Mammary epithelial cell (primary cell): ENCODE data around the gene GRPEL1.

Experiments
- EZH2 ChIP-seq: IDR thresholded peaks from 2 replicates; pipeline ENCODE4 v1.6.1; 2012; ENCODE audit warnings: low read length, inconsistent platforms, borderline replicate concordance
- TF ChIP-seq, protein P1 (sequence below), 2 donors: IDR thresholded peaks in 1 of 2; conservative IDR thresholded peaks in 1 of 2; 2 replicates each; pipeline ENCODE4 v1.5.1; 2011 to 2012; ENCODE audit warnings: inconsistent platforms in 2 of 2, low read length in 2 of 2, mild to moderate bottlenecking in 2 of 2, control low read depth in 1 of 2, low read depth in 1 of 2; ENCODE audit not compliant: insufficient read depth in 1 of 2; ENCODE audit errors: extremely low read depth in 1 of 2

DNA sequence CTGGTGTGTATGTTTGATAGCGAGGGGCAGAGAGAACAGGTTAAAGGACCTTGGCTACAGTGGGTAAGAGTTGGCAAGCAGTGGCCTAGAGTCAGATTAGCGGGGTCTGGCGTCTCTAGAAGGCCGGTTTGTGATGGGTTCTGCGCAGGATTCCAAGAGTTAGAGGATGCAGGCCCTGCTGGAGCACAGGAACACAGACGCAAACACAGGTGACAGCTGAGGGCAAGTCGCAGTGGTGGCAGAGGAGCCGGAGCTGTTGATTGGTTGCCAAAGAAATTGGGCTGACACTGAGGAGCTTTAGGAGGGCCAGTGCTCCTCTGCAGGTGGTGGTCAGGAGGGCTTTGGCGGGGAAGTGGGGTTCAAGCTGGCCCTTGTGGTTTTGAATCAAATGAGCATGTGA lies 20.9 kb downstream of the GRPEL1 start:
- TF ChIP-seq, protein P1, sequence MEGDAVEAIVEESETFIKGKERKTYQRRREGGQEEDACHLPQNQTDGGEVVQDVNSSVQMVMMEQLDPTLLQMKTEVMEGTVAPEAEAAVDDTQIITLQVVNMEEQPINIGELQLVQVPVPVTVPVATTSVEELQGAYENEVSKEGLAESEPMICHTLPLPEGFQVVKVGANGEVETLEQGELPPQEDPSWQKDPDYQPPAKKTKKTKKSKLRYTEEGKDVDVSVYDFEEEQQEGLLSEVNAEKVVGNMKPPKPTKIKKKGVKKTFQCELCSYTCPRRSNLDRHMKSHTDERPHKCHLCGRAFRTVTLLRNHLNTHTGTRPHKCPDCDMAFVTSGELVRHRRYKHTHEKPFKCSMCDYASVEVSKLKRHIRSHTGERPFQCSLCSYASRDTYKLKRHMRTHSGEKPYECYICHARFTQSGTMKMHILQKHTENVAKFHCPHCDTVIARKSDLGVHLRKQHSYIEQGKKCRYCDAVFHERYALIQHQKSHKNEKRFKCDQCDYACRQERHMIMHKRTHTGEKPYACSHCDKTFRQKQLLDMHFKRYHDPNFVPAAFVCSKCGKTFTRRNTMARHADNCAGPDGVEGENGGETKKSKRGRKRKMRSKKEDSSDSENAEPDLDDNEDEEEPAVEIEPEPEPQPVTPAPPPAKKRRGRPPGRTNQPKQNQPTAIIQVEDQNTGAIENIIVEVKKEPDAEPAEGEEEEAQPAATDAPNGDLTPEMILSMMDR (conservative IDR thresholded peaks at IDR 0.05 in 1 of 2, IDR thresholded peaks at IDR 0.05 in 1 of 2; ENCODE audit: extremely low read depth in 1 of 2, insufficient read depth in 1 of 2, low read depth in 1 of 2, low read length in 2 of 2): no peak
- no peak for TF ChIP-seq EZH2
